K562 (cell line): Measurements from ENCODE around the gene POGZ. TPM values are rescaled to one million over a fixed set of nuclear protein-coding genes. Genes with fewer than 3 reads are reported as not detected.
A peak's percentile ranks its signal among the peaks of the same experiment; 100 is the strongest.

Experiments used
- CHD4 ChIP-seq: fragments of 200-600 bp; sonication (generic); IDR thresholded peaks from 3 replicates; pipeline ENCODE4 v1.6.1; 2012; ENCODE audit warnings: low read depth, mild to moderate bottlenecking, mixed read lengths, low read length, inconsistent platforms; ENCODE audit not compliant: insufficient read depth, insufficient replicate concordance, poor library complexity, severe bottlenecking
- CREBBP ChIP-seq: IDR thresholded peaks from one replicate; pipeline ENCODE4 v1.6.1; 2012; ENCODE audit warnings: low read depth, mild to moderate bottlenecking, control low read depth, inconsistent platforms, low read length
- ELF1 ChIP-seq: fragments of 200-800 bp; sonication (Bioruptor generic); IDR thresholded peaks from 2 replicates; pipeline ENCODE4 v1.6.1; 2016; ENCODE audit warnings: missing genetic modification characterization, missing compliant biosample characterization
- MTA3 ChIP-seq: fragments of 450-650 bp; formaldehyde crosslinking; IDR thresholded peaks from 2 replicates; pipeline ENCODE4 v1.6.1; 2017; ENCODE audit warnings: mild to moderate bottlenecking, borderline replicate concordance
- MYNN ChIP-seq, 2 experiments: sonication (generic); formaldehyde crosslinking in 1 of 2; IDR thresholded peaks; 2 replicates each; pipeline versions ENCODE4 v1.5.0 to v1.6.1; 2016 to 2020; ENCODE audit warnings: antibody characterized with exemption in 1 of 2, missing genetic modification reagents in 1 of 2
- NCOR1 ChIP-seq: fragments of 450-650 bp; IDR thresholded peaks from 2 replicates; pipeline ENCODE4 v1.6.1; 2016; ENCODE audit warnings: mild to moderate bottlenecking, moderate library complexity
- POU5F1 ChIP-seq: fragments of 150-350 bp; IDR thresholded peaks from 2 replicates; pipeline ENCODE4 v1.6.1; 2014; ENCODE audit warnings: borderline replicate concordance, low read length, low read depth, mild to moderate bottlenecking; ENCODE audit not compliant: partially characterized antibody
- SMARCA4 ChIP-seq: fragments of 450-650 bp; IDR thresholded peaks from 2 replicates; pipeline ENCODE4 v1.6.1; 2016
- TOE1 ChIP-seq, 2 experiments: fragments of 450-650 bp in 1 of 2; sonication (generic) in 1 of 2; formaldehyde crosslinking in 1 of 2; IDR thresholded peaks; 2 replicates each; pipeline versions ENCODE4 v1.7.1 to v1.8.0; 2016 to 2022; ENCODE audit warnings: borderline replicate concordance in 2 of 2, mild to moderate bottlenecking in 2 of 2, antibody characterized with exemption in 1 of 2, inconsistent platforms in 1 of 2, low read depth in 1 of 2, missing genetic modification reagents in 1 of 2, moderate library complexity in 1 of 2
- ZNF12 ChIP-seq: sonication (generic); formaldehyde crosslinking; IDR thresholded peaks from 2 replicates; pipeline ENCODE4 v1.4.0; 2020; ENCODE audit warnings: mild to moderate bottlenecking, missing genetic modification reagents
- ZNF23 ChIP-seq: fragments of 250-450 bp; sonication (Bioruptor Pico); IDR thresholded peaks from 2 replicates; pipeline ENCODE4 v1.4.0; 2020; ENCODE audit warnings: mild to moderate bottlenecking
- ZNF407 ChIP-seq: fragments of 450-650 bp; IDR thresholded peaks from 2 replicates; pipeline ENCODE4 v1.6.1; 2016; ENCODE audit warnings: low read depth
- ZNF586 ChIP-seq: fragments of 450-650 bp; formaldehyde crosslinking; conservative IDR thresholded peaks from 2 replicates; pipeline ENCODE4 v1.4.0; 2020; ENCODE audit warnings: mild to moderate bottlenecking, moderate library complexity
- ZSCAN32 ChIP-seq: fragments of 450-650 bp; formaldehyde crosslinking; IDR thresholded peaks from 2 replicates; pipeline ENCODE4 v1.4.0; 2020; ENCODE audit warnings: mild to moderate bottlenecking, moderate library complexity
- polyA plus RNA-seq, 8 experiments: library from polyadenylated mRNA; depleted of rRNA in 4 of 8; stranded (reverse) in 5 of 8; unstranded in 3 of 8; fragments of >200 nt; fragmentation: Nextera tagmentation in 2 of 8; fragmentation: Illumina TruSeq in 1 of 8; extraction: Ambion mirVana in 2 of 8; extraction: Trizol in 1 of 8; gene quantifications; 2 replicates each; pipeline versions ENCODE4 v1.2.1 to v1.2.3, GENCODE V29; 2011 to 2014; ENCODE audit warnings: inconsistent platforms in 1 of 8, missing spikeins in 1 of 8
- total RNA-seq, 7 experiments: library from RNA; depleted of rRNA in 6 of 7; stranded (reverse); fragments of >200 nt in 6 of 7; fragmentation: Illumina TruSeq in 2 of 7; extraction: Trizol in 2 of 7; gene quantifications; 2 replicates each; pipeline versions ENCODE4 v1.2.1 to v1.2.3, GENCODE V29; 2011 to 2021; ENCODE audit warnings: low replicate concordance in 1 of 7
- TF ChIP-seq, protein P1 (sequence below), 2 experiments: fragments of 450-650 bp in 1 of 2; sonication (generic) in 1 of 2; formaldehyde crosslinking in 1 of 2; IDR thresholded peaks in 1 of 2; conservative IDR thresholded peaks in 1 of 2; 2 replicates each; pipeline versions ENCODE4 v1.6.1 to v1.8.1; 2016 to 2023; ENCODE audit warnings: mild to moderate bottlenecking in 2 of 2, moderate library complexity in 2 of 2, inconsistent platforms in 1 of 2, missing genetic modification reagents in 1 of 2
- TF ChIP-seq, protein P2 (sequence below): IDR thresholded peaks from 3 replicates; pipeline ENCODE4 v1.6.1; 2011; ENCODE audit warnings: borderline replicate concordance, mild to moderate bottlenecking; ENCODE audit not compliant: insufficient read length, insufficient read depth

The POGZ gene
- total and polyA plus RNA-seq, 9 of the 15 experiments (the other 6 are each of a cell fraction or from before 2014, with no cell fraction given) = 9.4 to 40.6 (median 21.6) TPM

- TF ChIP-seq ZNF586 = no peak
- peak; percentile 79; the same call in 1 of the 2 replicates for TF ChIP-seq NCOR1
- TF ChIP-seq ZNF407 = no peak
- no peak for TF ChIP-seq ZNF12 (CRISPR knock-in tag)
- 0 out of 2 replicates have a peak, but pooled peaks have one; percentile 29 for TF ChIP-seq TOE1 (IDR thresholded peaks at IDR 0.05; ENCODE audit: borderline replicate concordance)
- no peak for TF ChIP-seq TOE1 (CRISPR knock-in tag; IDR thresholded peaks at IDR 0.05; ENCODE audit: borderline replicate concordance, low read depth)
- no peak for TF ChIP-seq ZSCAN32 (CRISPR knock-in tag)
- TF ChIP-seq CHD4 = peak; percentile 39
- TF ChIP-seq CREBBP = no peak
- TF ChIP-seq ZNF23 = no peak
- TF ChIP-seq, protein P1, sequence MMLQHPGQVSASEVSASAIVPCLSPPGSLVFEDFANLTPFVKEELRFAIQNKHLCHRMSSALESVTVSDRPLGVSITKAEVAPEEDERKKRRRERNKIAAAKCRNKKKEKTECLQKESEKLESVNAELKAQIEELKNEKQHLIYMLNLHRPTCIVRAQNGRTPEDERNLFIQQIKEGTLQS (IDR thresholded peaks at IDR 0.05) = no peak
- TF ChIP-seq, protein P1 (CRISPR knock-in tag; conservative IDR thresholded peaks at IDR 0.05) = no peak
- TF ChIP-seq MYNN (IDR thresholded peaks at IDR 0.05) = peak; percentile 26; the same call in 1 of the 2 replicates
- TF ChIP-seq MYNN (CRISPR knock-in tag; IDR thresholded peaks at IDR 0.05) = no peak
- TF ChIP-seq, protein P2, sequence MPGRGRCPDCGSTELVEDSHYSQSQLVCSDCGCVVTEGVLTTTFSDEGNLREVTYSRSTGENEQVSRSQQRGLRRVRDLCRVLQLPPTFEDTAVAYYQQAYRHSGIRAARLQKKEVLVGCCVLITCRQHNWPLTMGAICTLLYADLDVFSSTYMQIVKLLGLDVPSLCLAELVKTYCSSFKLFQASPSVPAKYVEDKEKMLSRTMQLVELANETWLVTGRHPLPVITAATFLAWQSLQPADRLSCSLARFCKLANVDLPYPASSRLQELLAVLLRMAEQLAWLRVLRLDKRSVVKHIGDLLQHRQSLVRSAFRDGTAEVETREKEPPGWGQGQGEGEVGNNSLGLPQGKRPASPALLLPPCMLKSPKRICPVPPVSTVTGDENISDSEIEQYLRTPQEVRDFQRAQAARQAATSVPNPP = no peak
- 0 out of 2 replicates have a peak, but pooled peaks have one; percentile 36 for TF ChIP-seq SMARCA4
- no peak for TF ChIP-seq POU5F1
- 0 out of 2 replicates have a peak, but pooled peaks have one; percentile 51 for TF ChIP-seq MTA3
- peak; percentile 65 for TF ChIP-seq ELF1 (tag)
Measured at GRCh38 chr1:151370211-151370911, 88.9 kb downstream of the POGZ start (continued).
